GM21723 (cell line): ENCODE results near the gene PHF23.
"Not testable (repeated sequence)": the region's sequence is repeated elsewhere in the genome, so short reads cannot be mapped to it uniquely, and the experiment has no call there.

Experiments
- ATAC-seq: cut with Tn5 transposase; IDR thresholded peaks from one replicate; pipeline ENCODE4 v1.9.1; 2021; ENCODE audit warnings: mild to moderate bottlenecking, moderate library complexity; ENCODE audit not compliant: unreplicated experiment

Gene PHF23

DNA sequence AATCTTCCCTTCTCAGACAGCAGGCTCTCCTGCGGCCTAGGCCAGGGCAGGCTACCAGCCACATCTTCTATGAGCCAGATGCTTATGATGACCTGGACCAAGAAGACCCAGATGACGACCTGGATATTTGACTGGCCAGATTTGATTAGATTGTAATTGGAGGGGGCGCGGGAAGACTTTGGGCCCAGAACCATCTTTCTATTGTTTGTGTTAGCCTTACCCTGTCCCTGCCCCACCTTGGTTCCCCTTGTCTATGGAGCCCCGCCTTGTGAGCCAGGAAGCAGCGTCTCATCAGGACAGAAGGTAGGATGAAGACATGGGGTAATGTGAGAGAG, 20.3 kb upstream of the PHF23 start:
- ATAC-seq = no peak

DNA sequence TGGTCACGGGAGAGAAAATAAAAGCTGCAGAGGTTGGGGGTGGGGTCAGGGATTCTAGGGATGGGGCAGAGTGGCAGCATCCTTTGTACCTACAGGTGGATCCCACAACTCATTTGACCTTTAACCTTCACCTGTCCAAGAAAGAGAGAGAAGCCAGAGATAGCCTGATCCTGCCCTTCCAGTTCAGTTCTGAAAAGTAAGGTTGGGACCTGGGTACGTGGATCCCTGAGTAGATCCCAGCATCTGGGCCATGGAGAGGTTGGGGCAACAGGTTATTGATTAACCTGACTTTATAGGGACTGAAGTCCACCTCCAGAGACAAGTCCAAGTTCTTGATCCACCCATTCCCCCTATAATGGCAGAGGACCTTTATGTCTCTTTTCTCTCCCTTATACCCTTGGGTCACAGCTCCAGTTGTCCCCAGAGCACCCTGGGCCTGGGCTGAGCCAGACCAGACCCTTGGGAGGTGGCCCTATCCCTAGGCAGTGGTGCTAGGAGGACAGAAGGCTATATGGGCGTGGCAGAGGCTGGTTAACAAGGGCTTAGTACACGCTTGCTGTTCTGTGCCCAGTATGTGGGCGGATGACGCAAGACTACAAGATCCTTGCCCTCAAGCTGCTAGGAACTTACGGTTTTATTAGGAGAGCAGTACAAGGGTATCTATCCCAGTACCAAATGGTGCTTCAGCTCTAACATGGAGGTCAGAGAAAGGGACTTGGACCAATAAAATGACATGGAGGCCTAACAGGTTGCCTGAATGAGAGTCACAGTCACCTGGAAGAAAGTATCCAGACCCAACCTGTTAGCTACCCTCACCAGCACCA, 19.7 kb upstream of the PHF23 start:
- ATAC-seq = no peak

DNA sequence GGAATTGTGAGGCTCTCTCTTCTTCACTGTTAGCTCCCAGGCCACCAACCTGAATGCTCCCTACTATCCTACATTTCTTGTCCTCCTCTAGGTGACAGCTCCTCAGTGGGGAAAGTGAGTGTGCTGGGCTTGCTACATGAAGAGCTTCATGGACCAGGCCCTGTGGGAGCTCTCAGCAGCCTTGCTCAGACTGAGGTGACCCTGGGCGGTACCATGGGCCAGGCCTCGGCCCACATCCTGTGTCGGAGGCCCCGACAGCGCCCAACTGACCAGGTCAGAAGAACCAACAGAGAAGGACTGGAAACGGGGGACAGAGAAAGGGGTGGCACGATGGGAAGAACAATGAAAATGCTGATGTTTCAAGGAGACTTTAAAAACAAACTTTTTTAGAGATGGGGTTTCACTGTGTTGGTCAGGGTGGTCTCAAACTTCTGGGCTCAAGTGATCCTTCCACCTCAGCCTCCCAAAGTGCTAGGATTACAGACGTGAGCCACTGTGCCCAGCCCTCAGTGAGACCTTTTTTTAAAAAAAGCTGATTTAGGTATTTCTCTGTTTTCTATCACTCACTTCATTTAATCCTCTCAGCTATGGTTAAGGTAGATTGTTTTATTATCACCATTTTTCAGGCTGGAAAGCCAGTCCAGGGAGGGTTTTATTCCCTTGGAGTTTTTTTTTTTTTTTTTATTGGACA, 17.7 kb upstream of the PHF23 start:
- ATAC-seq = no peak

DNA sequence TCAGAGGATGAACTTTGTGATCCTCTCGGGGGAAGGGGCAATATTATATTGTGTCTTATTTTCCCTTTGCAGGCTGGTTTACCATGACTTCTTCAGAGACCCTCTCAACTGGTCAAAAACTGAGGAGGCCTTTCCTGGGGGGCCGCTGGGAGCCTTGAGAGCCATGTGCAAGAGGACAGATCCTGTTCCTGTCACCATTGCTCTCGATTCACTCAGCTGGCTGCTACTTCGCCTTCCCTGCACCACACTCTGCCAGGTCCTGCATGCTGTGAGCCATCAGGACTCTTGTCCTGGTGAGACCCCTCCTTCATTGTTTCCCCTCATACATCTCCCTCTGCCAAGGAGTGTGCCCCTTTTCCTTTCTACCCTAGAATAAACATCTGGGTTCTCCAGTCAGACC, 15.3 kb upstream of the PHF23 start:
- ATAC-seq = no peak

DNA sequence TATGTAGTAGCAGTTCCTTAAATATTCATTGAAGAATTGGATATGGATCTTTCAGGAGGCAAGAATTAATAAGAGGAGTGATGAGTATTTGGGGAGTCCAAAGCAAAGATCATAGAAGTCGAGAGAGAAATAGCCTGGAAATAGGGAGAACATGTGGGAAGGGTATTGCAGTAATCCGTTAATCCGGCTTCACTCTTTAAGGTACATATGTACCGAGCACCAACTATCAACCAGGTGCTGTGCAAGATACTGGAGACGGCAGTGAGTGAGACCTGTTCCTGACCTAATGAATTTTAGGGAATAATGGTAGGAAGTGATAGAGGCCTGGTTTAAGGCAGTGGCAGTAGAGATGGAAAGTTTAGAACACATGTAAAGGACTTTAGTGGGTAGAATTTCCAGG, 13.8 kb upstream of the PHF23 start:
- no peak for ATAC-seq

DNA sequence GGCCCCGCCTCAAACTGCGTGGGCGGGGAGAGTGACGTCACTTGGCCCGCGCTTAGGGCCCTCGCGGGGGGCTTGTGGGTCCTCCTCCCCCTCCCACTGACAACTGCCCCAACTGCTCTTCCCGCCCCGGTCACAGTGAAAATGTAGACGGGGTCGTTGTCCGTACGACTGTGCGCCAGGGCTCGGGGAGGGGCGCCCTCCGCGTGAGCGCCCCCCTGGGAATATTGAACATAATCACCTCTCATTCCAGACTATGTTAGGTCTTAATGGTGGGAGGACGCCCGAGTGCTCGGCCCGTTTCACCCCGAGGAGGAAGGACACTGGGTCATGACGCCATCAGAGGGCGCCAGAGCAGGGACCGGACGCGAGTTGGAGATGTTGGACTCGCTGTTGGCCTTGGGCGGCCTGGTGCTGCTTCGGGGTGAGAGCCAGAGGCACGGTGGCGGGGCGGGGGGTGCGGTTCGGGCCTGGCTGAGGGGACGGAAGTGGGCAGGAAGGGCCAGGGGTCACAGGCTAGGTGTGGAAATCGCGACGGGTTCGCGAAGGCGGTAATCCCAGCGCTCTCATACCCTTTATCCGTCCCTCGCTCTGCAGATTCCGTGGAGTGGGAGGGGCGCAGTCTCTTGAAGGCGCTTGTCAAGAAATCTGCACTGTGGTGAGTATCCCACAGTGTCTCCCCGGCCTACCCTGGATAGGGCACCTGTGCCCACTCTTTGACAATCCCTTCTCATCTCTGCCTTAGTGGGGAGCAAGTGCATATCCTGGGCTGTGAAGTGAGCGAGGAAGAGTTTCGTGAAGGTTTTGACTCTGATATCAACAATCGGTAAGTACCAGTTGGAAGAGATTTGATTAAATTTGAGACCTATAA, 13.2 kb upstream of the PHF23 start, which contains the start of gene ELP5:
ELP5 (plus strand) TSS at position 40 of the 868 bp plus-strand sequence; CDS start at position 376, 336 bp downstream.
- peak; percentile 52 for ATAC-seq

DNA sequence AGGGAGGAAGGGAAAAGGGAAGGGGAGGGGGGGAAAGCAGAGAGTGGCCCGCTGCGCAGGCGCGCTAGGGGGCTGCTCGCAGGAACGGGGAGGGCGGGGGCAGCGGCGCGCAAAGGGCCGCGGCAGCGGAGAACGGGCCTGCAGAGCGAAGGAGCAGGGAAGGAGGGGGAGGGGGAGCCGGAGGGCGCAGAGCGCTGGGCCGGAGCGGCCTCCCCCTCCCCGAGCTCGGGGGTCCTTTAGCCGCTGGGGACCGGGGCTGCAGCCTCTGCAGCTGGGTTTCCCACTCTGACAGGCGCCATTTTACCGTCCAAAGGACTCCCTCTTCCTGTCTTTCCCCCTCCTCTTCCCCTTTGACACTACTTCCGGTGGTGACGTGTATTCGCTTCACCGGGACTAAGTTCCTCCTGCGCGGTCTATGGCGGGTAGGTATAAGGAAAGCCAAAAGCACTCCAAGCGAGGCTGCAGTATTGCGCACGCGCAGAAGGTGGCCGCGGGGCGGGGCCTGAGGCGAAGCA, 12.5 kb upstream of the PHF23 start, which contains the start of gene CTDNEP1:
CTDNEP1 (minus strand) TSS at position 74 of the 515 bp plus-strand sequence. CDS start 438 bp downstream, outside the sequence.
- peak; percentile 89 for ATAC-seq

DNA sequence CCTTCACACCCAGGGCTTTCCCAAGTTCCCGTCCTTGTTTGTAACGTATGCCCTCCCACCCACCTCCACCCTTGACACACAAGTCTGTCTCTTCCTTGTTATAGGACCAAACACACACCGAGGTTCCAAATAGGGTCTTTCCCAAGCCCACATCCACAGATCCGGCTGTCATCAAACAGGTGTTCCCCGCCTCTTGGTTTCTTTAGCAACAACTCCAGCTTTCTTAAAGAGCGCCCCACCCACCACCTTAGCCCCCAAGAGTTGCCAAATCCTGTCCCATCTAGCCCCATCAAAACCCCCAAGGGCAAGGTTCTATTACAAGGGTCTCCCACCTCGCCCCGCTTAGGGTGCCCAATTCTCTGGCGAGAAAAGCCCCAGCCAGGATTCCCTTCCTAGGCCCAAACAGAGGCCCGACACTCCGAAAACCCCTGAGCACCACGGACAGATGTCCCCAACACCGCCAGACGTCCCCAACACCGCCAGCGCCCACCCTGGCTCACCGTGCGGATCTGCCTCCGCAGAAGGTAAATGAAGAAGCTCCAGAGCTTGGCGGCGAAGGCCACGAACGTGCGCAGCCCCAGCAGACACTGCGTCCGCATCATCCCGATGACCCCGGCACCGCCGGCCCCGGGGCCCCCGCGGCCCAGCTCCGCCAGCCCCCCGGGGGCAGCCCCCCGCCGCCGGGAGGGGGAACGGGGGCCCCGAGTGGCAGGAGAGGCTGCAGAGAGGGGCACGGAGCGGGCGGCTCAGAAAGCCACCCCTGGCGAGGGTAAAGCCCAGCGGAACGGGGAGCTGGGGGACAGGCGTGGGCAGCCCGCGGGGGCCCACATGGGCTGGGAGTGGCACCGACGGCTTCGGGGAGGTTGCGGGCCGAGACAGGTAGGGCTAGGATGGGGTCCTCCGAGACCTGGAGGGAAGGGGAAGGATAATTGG, 11.7 kb upstream of the PHF23 start:
- ATAC-seq = peak; percentile 2

DNA sequence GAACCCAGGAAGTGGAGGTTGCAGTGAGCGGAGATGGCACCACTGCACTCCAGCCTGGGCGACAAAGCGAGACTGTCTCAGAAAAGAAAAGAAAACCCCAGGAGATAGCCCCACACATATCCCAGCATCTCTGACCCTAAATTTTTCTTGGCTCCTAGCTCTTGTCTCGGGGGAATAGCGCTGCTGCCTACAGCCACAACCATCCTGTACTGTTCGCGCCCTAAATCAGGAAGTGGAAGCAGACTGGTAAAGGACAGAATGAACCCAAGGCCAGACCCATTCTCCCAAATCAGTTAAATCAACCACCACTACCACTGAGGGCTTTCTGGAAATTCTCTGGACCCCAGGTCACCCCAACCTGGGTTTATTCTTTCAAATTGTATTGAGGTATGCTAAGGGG, 10.6 kb upstream of the PHF23 start:
- no peak for ATAC-seq

DNA sequence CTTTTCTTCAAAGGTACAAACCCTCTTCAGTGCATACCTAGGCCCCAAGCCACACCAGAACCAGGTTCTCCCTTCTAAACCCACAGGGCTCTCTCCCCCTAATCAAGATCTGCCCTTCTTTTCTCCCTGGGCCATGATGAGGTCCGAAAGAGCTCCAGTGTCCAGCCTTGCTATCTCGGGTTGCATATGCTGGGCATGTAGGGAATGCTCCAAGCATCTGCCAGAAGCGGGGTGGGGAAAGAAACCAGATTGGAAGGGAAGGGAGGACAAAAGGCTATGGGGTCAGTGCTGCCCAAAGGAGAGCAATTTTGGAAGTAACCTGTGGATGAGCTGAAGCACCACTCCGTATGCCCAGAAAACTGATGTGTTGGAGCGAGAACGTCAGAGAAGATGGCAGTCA, 10.0 kb upstream of the PHF23 start:
- no peak for ATAC-seq

DNA sequence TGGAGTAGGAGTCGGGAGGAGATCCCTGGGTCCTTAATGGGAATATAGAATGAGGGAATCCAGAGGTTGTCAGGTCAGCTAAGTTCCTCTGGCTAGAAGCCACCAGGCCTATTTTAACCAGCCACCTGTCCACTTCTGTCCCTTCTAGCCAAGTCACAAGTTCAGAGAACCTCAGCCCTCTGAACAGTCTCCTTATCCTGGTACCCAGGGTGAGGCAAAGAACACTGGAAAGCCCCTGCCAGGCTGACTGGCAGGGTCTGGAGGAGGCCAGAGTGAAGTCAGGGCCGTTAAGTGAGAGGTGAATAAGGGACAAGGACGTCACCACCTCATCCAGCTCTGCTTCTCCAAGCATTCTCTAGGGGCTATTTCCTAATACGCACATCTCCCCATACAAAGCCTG, 9.5 kb upstream of the PHF23 start:
- no peak for ATAC-seq

DNA sequence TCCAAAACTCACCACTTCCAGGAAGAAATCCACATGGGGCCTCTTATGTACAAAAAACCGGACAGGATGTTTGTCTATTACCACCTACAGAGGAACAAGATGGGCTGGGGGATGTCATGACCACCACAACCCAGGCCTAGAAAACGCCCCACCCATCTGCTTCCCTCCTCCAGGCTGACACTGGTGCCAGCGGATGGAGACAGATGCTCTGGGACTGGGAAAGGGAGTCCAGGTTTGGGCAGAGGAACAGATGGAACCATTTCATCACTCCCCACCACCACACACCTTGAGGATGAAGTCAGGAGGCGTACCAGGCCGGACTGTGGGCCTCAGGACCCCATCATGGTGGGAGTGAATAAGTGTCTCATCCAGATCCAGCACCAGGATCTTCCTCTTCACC, 7.5 kb upstream of the PHF23 start:
- no peak for ATAC-seq

DNA sequence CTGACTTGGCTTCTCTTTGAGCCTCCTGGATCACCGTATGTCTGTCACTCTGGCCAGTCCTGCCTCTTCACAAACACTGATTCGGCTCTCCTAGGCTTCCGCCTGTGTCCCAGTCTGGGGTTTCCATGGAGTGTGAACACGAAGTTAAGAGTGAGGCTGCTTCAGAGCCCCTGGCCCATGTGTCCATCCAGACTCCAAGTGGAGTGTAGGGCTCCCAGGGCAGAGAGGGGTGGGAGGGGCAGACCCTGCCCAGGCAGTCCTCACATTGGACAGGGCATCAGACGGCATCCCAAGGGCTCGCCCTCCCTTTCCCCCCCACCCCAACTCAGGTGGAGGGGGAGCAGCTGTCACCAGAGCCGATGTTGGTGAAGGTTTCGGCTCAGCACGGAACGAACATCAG, 4.6 kb upstream of the PHF23 start:
- ATAC-seq = not testable (repeated sequence)

DNA sequence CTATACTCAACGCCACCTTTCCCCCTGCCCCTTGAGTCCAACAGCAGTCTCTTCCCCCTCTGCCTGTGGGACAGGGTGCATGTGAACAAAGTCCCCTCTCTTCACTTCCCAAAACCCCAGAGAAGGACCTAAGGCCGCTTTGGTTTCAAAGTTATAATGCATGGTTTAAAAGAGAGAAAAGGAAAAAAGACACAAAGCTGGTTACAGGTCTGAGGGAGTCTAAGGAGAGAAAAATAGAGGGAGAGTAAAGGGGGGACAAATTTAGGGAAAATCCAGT, 4.1 kb upstream of the PHF23 start:
- ATAC-seq = no peak

DNA sequence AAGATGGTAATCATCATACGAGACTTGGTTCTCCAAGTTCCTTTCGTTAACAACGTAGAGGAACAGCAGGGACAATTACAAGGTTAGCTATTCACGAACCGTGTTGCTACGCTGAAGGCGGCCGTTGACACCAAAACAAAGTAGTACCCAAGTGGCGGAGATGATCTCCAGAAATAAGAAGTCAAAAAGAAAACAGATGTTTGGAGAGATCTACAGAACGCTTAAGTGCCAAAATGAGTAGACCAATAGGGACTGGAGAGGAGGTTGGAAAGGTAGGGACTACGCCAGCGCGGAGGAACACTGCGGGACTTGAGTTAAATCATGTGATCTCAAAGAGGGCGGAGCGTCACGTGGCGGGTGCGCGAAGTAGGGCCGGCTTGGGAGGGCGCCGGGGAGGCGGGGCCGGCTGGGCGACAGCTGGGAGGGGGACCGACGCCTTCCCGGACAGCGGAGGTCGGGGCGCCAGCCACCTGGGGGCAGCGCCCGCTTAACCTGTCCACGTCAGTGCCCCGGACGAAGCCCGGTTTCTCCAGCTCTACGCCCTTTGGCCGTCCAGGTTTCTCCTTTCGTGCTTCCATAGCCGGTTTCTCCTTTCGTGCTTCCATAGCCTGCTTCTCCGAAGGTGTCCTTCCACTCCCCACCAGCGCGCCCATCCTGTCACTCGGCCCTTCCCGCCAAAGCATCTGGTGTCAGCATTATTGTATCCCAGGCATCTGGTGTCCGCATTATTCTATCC, 3.6 kb upstream of the PHF23 start:
- ATAC-seq = peak; percentile 38

DNA sequence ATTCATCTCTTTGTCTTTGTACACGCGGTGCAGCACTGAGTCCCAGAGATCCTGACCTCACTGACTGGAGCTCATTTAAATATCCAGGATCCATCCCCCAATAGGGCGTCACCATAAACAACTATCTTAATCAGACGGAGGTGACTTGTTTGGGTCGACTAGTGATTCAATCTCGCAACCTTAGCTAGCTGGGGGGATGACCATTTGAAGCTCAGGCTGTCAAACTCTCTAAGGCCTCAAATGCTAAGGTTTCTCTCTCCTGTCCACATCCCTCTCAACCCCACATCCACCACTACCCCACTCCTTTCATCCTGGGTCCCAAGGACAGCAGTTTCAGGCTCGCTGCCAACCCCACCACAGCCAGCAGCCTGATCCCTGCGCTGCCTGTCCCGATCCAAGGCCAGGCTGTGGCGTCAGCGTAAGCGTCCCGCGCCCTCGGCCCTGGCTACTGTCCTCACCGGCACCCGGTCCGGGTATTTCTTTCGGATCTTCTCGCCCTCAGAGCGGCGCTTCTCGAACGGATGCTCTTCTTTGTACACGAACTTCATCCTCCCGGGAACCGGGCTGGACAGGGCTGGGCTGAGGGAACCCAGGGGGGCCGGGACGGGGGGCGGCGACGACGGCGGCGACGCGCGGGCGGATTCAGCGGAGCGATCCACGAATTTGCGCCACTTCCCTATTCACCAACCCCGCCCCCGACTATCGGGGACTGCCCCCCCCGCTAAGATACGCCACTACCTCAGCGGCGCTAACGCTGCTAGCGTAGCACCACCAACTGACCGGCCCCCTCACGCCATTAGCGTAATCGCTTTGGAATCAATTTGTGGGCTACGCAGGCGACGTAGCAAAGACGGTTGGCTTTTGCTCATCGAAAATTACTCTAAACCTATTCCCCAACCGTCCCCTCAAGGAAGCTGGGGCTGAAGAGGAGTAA, 2.8 kb upstream of the PHF23 start, which contains the start of gene GABARAP:
GABARAP (minus strand) TSS at position 667 of the 934 bp plus-strand sequence; CDS start at position 548, 119 bp downstream.
- no peak for ATAC-seq

DNA sequence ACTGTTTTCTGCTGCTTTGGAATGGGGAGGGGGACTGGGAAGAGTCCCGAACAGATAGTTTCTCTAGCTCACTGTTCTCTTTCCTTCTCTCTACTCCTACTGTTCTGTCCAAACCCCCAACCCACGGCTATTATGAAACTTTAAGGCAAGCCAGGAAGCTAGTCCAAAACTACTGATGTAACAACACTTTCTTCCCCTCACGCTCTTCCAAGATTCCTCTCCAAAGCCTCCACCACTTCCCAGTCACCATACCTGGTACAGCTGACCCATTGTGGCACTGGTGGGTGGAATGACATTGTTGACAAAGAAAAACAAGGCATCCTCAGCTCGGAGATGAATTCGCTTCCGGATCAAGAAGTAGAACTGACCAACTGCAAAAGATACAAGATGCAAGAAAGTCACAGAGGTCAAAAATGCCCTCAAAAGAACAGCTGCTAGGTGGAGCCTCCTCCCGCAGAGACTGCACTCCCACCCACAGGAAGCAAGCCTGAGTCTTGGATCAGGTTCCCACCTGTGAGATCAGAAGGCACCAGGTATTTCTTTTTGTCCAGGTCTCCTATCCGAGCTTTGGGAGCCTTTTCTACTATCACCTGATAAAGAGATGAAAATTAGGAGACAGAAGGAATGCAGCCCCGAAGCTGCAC, 2.0 kb upstream of the PHF23 start:
- ATAC-seq = no peak

DNA sequence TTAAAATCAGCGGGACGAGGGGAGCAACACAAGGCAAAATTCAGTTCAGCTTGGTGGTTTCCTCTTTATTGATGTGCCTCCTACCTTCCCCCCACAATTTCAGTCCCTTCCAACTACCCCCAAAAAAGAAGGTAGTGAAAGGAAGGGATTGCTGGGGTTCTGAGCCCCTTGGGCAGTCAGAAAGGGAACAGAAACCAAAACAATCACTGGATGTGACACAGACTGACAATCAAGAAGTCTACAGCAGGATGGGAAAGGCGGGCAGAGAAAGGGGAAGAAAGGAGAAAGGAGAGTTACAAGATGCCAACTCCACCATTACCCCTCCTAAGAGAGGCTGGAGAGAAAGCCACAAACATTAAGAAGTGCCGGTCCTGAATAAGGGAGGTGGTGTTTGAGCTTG, 1.1 kb upstream of the PHF23 start:
- ATAC-seq = no peak
